Measurements from ENCODE around the gene UNC5C.

Gene UNC5C

DNA sequence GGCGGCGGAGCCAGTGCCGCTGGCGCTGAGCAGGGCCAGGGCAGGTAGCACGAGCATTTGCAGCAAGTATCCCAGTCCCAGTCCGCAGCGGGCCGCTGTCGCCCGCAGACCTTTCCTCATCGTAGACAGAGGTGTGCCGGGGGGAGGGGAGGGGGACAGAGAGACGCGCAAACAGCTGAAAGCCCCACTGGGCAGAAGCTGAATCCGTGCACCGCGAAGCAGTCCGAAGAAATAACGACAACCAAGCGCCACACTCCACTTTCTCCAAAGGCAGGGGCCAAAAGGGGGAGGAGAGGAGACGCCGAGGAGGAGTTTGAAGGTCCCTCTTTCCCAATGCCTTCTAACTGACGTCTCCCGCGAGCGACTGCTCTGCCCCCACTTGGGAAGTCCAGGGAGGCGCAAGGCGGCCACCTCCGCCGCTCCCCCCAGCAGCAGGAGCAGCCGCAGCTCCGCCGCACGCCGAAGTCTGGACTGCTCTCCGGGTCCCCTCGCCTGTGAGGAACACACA lies at the start of gene UNC5C:
Gene UNC5C (minus strand): TSS at position 236 of the 508 bp plus-strand sequence.
- no peak for DNase-seq

DNA sequence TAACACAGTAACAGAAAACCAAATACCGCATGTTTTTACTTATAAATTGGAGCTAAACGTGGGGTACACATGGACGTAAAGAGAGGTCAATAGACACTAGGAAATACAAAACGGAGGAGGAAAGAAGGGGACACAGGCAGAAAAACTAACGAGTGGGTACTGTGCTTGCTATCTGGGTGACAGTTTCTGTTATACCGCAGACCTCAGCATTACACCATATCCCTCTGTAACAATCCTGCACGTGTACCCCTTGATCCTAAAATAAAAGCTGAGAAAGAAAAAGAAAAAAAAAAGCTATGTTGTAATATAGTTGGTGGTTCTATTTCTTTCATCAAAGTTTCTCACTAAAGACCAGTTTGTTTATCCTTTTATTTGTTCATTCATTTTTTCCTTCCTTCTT lies 47.9 kb upstream of the UNC5C start:
- DNase-seq = no peak

DNA sequence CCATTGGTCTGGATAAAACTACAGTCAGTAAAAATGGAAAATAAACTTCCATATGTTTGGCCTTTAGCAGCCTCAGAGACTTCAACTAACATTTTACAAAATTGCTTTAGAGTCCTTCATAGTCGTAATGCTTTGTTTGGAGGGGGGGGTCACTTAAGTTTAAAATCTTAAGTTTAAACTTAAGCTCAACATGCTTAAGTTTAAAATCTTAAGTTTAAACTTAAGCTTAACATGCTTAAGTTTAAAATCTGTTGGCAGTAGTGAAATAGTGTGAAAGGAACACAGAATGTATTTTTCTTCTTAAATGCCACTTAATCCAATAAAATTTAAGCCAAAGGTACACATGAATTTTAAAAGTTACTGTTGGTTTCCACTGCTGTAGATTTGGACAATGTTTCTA lies 45.9 kb upstream of the UNC5C start:
- no peak for DNase-seq

DNA sequence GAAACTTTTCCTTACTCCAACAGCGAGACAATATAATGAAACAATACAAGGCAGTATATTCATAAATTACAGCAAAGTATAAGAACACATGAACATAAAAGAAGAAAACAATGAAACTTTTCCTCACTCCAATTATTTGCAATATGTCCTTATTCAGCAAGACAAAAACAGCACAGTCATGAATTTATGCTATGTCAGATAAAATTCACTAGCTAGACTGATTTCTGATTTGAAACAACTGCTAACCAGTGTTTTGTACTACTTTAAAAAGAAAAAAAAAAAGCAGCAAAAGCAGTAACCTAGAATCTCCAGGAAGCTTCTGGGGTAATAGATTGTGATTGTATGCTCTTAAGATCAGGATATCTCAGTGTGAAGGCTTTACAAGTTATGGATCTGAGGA lies 45.2 kb upstream of the UNC5C start:
- no peak for DNase-seq

DNA sequence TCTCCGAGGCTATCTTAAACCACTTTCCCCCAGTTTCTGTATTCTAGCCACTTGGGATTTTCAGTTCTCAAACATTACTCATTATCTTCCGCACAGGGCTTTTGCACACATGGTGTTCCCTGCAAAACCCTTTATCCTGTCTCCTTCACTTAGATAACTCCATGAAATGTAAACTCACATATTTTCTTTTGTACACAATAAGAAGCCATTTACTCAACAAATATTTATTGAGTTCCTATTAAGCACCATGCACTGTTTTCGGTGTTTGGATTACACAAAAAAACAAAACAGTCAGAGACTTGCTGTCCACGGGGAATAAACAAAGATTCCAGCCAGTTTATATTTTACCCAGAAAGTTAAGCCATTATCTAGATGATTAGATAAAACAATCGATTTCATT lies 42.5 kb upstream of the UNC5C start:
- DNase-seq = no peak

DNA sequence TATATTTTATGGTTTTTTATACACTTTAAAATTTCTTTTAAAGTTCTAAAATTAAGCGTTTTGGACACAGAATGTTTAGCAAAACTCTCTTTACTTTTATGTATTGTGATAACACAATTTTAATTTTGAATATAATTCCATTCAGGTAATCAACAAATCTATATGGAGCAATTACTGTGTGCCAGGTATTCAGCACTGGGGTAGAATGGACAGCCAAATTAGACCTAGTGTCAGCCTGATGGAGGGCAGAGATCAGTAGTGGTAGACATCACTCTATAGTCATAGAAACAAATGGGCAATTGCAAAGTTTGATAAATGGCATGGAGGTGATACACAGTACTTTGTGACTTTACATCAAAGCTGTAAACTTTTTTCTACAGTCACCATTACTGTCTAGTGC lies 41.8 kb upstream of the UNC5C start:
- no peak for DNase-seq

DNA sequence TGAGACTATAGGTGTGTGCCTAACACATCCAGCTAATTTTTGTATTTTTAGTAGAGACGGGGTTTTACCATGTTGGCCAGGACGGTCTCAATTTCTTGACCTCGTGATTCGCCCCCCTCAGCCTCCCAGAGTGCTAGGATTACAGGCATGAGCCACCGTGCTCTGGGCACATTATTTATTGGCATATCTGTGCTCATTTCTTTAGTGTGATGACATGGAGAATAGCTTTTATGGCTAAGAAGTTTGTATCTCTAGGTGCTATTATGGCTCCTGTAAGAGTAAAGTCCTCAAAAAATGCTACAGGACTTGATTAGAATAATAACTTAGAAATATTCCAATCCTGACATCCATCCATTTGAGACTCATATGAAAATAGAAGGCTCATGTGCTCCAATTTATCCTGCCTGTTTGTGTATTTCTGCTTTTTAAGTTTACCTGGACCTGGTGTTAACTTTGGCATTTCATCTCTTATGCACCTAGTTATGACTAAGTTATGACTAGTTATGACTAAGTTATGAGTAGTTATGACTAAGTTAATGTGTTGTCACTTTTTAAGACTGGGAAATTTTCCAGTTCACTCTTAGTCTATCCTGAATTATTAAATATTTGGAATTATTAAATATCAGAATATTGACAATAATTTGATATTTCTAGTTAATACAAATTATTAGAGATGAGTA lies 36.4 kb upstream of the UNC5C start:
- DNase-seq = no peak

DNA sequence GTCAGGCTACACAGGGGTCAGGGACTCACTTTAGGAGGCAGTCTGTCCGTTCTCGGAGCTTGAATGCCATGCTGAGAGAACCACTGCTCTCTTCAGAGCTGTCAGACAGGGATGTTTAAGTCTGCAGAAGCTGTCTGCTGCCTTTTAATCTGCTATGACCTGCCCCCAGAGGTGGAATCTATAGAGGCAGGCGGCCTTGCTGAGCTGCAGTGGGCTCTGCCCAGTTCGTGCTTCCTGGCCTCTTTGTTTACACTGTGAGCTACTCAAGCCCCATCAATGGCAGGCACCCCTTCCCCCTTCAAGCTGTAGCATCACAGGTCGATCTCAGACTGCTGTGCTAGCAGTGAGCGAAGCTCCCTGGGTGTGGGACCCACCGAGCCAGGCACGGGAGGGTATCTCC lies 31.5 kb upstream of the UNC5C start:
- no peak for DNase-seq

DNA sequence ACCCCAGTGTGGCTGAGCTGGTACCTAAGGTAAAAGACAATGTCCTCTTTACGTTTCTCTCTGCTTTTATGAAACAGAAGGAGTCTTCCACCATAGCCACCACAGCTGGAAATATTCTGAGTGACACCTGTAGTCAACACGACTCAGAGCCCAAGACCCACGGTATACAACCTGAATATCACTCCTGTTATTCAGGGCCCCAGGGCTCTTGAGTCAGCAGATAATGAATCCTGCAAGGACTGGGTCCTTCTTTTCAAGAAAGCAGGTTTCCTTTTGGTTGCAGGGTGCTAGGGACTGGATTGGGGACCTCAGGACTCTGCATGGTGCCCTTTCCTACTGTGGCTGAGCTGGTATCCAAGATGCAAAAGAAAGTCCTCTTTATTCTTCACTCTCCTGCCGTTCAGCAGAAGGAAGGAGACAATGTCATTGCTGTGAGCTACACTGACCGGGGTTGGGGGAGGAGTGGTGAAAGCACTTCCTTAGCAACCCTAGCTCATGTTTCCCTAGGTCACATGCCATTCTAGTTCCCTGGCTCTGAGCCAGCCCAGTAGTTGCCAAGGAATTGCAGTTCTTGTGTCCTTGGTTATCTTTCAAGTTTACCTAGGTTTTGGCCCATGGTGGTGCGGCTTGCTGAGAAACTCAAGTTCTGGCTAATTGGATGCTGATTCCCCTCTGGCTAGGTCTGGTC lies 23.7 kb upstream of the UNC5C start:
- no peak for DNase-seq

DNA sequence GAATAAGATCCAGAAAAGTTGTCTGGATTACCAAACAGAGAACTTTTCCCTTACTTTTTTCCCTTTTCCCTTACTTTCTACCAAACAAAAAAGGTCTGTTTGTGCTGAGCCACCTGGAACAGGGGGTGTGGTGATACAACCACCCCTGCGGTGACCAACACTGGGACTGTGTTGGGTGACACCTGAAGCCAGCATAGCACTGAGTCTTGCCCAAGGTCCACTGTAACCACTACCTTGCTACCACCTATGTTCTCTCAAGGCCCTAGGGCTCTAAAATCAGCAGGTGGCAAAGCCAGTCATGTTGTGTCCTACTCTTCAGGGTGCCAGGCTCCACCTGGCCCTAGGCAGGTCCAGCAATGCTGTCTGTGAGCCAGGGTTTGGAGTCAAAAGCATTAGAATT lies 22.8 kb upstream of the UNC5C start:
- DNase-seq = no peak

DNA sequence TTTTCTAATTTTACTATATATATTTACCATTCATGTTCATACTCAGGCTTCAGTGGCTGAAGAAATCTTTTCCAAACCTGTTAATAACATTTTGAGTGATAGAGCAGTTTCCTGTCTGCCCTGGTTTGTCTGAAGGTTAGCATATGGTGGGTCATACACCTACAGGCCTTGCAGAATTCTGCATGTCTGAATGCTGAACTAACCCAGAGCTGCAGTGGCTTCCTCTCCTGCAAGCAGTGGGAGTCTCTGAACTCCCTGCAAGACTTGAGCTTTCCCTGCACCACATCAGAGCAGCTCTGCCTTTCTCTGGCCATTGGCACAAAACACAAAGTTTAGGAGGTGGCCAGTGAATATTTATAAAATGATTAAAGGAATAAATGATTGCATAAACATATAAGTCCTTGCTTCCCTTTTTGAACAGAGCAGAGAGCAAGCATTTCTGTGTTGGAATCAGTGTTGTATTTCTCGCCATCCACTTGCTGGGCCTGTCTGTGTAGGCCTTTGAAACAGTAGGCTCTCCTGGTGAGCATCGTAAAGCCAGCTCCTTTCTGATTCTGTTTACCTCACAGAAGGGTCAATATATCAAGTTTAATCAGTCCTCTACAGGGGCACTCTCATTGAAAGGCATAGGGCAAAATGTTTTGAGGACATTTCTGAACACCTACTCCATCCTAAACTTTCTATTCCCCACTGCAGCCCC lies 15.0 kb upstream of the UNC5C start:
- DNase-seq = no peak

DNA sequence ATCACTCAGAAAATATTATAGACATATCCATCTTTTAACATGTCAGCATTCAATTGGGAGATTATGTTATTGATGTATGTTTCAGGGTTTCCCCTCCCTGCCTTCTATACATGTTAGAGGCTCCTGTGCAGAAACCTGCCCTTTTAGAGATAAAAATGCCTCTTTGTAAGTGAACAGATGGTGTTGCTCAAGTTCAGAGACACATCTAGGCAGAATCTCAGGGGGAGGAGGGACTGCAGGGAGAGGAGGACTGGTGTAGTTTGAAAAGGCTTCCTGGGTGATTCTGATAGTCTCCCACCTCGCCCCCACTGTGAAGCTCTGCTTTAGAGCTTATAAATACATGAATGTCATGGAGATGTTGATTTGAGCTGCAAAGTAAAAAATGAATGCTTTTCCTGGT lies 12.0 kb upstream of the UNC5C start:
- no peak for DNase-seq

DNA sequence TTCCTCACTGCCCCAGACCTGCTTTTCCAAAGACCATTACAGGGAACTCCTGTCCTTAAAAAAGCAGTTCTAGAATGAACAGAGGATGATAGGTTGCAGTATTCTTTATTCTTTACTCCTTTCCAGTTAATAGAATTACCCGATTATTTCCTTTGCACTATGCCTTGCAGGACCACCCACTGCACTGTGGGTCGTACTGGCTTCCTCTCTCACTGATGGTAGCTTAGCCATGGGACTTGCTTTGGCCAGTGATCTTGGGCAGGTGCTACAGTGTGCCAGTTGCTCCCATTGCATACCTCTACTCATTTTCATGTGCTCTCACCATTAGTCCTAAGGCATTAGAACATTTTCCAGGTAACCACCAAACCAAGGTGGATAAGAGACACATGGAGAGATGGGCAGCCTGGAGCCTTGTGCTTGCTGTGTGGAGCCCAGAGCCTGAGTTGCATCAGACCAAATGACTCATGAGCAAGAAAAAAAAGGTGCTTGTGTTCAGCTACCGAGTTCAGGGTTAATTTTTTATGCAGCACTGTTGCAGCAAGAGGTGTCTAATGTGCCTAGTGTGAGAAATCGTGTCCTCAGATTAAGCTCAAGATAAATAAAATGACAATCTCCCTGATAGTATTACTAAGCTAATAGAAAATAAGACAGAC lies 7.6 kb upstream of the UNC5C start:
- DNase-seq = no peak

DNA sequence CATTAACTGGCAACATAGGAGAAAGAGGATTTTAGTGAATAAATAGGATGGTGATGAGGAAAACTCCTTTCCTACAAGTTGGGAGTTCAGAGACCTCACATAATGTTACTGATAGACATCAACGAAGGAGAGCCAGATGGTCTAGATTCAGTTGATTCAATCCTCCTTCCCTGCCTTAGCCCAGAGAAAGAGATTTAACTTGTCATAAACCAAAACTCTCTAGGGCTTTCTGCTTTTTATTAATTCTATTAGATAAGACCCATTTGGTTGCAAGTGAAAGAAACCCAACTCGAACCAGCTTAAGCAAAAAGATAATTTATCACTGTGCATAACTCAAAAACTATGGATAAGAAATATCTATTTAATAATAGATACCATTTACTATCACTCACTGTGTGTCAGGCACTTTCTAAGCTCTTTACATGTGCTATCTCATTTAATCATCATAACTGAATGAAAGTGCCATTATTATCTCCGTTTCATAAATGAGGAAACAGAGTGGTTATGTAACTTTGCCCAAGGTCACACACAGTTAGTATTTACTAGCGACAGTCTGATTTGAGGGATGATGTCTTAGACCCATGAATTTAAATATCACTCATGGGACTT lies 4.3 kb upstream of the UNC5C start:
- DNase-seq = no peak

DNA sequence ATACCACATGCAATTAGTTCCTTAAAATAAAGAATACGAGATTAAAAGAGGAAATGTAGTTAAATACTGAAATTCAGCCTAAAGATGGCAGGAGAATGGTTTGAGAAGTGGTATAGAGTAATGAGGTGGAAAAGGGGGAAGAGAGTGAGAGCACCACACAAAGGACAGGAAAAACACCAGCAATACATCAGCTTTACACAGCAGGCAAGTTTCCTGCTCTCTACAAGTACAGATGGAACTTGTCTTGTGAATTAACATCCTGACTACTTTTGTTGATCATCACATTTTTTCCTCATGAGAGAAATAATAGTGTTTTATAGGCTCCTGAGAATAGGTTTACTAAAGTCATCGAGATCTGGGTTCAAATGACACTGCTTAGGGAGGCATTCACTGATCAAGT lies 2.9 kb upstream of the UNC5C start:
- no peak for DNase-seq

DNA sequence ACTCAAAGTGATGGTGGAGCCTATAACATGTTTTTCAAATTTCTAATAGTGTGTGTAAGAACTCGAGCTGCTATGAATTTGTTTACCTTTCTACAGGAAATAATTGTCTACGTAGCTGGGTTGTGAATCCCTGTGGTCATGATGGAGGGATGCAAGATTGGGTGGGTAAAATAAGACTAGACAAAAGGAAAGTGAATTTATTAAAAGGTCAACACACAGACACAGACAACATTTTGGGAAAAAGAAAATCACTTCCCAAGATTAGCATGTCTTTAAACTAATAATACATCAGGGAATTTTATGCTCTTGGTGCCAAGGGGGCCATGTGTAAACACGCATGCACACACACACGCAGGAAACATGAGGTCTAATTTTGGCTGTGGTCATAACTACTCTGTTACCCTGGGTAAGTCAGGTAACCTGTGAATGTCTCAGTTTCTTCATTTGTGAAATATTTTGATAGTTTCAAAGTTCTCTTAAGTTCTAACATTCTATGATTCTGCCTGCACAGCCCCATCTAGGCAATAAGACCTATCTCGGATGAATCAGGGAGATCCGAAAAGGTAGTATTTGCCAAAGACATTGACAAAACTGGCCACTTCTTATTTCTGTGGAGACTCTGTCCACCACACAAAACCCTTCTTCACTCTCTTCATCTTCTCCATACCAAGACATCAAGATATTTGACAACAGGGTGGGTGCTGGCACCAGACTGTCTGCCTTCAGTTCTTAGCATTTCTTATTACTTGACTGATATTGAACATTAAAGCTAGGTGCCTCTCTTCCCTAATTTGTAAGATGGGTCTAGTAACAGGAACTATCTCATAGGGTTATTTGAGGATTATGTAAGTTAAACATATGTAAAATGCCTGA lies 1.6 kb upstream of the UNC5C start:
- DNase-seq = no peak

DNA sequence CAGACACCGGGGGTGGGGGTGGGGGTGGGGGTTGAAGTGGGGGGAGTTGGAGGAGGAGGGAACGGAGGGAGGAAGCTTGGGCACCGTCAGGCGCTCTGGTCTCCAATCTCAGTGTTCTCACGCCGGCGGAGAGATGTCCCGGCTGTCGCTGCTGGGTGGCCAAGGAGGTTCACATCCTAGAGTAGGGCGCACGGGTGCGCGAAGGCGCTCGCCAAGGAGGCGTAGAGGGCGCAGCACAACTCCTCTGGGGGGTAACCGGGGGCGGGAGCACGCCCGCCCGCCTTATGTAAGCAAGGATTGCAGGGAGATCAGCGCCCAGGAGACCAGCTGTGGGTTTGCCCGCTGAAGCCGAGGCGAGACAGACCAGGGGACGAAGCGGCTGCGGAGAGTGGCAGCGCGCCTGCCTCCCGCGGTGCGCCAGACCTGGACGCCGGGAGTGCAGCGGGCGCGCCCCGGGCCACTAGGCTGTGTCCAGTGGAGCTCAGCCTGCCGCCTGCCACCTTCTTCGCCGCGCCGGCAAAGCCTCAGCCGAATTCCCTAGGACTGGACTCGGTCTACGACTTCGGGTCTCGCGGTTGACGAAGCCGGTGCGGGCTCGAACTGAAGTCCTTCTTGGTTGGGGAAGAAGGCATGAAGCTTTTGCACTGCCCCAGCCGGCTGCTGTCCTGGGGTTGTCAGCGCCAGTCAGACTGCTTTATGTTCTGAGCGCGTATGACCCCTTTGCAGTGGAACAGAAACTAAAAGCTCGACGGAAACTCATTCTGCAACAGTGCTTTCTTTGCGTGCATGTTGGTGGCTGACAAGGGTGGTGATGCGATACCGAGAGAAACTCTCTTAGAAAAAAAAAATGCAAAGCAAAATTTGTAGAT lies 707 bp upstream of the UNC5C start:
- DNase-seq = peak; percentile 67

DNA sequence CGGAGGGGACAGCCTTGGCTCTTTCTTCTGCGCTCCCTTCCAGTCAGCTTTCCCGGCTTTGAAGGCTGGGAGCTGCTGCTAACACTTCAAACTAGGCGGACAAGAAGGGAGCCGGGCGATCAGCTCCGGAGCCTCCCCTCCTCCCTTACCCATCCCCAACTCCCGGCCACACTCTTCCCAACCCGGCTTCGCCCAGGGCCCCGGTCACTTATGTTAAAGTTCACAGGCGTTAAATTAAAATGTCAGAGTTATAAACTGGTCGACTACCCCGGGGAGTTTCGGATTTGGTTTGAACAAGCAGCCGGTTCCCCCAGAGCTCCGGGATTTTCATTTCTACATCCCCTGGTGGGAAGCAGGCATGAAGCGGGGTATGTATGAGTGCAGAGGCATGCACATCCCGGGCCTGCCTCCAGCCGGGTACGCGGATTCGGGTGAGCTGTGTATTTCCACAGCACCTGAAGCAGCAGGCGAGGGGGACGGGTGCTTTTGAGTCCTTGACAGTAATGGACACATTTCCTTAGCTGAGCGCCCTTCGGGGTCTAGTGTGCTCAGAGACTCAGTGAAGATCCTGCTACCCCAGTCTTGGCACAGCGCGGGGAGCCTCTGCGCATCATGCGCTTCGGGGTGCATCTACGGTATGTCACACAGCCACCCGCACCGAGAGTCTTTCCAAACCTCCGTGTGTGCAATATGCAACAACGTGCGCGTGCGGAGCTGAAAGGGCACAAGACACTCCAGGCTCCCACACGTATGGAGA lies 880 bp downstream of the UNC5C start:
- no peak for DNase-seq

DNA sequence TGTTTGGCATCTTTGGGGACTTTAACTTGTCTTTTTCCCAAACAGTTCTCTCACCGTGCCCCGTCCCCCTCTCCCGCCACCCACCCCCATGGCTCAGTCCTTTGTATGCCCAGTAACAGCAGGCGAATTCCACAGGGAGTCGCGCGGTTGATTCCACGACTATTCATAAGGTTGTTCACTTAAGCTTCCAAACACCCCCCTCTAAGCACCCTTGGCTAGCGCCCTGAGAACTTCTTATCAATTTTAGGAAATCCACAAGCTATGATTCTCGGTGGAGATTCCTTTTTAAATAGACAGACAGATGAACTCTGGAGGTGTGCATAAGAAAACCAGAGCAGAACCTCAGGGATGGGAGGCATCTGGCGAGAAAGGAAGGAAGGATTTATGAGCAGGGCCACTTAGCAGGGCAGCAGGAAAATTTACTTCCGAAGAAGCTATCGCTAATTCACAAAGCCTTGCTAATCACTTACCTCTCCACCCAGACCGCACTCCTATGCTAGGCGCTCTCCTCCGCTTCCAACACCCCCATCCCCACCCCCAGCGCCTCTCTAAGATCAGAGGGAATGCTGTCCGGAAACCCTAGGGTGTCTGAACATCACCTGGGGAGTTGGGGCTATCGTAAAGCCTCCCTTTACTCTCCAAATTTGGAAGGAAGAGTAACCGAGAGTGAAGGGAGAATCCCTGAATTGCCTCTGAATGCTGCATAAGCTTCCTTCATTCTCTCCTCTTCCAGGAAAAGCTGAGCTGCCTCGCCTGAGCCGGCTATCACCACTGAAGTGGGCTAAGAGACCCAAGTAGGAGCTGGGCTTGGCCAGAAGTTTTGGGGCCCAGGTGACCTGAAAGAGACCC lies 1.7 kb downstream of the UNC5C start:
- no peak for DNase-seq
